ENCODE results near the gene DUS1L.

Gene DUS1L

DNA sequence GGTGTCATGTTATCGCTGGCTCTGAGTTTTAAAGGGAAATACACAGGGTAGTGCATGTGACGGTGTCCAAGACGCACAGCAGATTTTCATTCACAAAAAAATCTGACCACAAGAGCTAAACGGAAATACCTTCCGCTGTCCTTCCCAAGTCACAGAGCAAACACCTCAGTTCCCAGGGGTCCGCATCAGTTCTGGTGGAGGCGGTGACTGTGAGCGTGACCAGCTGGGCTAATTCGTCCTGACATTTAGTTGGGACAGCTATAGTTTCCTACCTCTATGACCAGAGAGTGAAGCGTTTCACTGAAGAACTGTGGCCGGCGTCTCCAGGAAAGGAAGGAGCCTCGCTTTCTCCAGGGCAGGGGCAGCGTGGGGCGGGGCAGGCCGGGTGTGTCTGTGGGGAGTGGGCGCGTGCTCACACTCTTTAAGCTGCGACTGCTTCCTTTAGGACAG lies 42.9 kb upstream of the DUS1L start:
- Histone ChIP-seq H3K9me3 (ENCODE audit: insufficient read depth, low read length, severe bottlenecking) (no peaks in the 10 kb centered on the region), H3K4me3 (ENCODE audit: low read depth in 1 of 2, low read length in 2 of 2) (no peak overlapping the region), H3K27ac (ENCODE audit: low read length) (no peak overlapping the region), H4K20me1 (ENCODE audit: insufficient read depth, low read length) (no peaks in the 10 kb centered on the region), H3K27me3 (ENCODE audit: insufficient read depth, low read length, poor library complexity) (no peaks in the 10 kb centered on the region), H3K4me2 (ENCODE audit: insufficient read depth, low read length) (no peak overlapping the region), H3K36me3 (ENCODE audit: insufficient read depth, low read length) (peaks cover 13% of the 10 kb centered on the region), H3K4me1 (ENCODE audit: insufficient read depth, low read length) (peaks cover 31% of the 10 kb centered on the region), H3K9ac (ENCODE audit: low read depth, low read length) (no peak overlapping the region), H2AFZ (ENCODE audit: low read depth, low read length) (no peak overlapping the region), H3K79me2 (ENCODE audit: insufficient read depth, low read length) (peaks cover 9% of the 10 kb centered on the region)
- DNase-seq: no peak
- no peak for ATAC-seq (ENCODE audit: insufficient read depth, low read depth)
- TF ChIP-seq, protein P1, sequence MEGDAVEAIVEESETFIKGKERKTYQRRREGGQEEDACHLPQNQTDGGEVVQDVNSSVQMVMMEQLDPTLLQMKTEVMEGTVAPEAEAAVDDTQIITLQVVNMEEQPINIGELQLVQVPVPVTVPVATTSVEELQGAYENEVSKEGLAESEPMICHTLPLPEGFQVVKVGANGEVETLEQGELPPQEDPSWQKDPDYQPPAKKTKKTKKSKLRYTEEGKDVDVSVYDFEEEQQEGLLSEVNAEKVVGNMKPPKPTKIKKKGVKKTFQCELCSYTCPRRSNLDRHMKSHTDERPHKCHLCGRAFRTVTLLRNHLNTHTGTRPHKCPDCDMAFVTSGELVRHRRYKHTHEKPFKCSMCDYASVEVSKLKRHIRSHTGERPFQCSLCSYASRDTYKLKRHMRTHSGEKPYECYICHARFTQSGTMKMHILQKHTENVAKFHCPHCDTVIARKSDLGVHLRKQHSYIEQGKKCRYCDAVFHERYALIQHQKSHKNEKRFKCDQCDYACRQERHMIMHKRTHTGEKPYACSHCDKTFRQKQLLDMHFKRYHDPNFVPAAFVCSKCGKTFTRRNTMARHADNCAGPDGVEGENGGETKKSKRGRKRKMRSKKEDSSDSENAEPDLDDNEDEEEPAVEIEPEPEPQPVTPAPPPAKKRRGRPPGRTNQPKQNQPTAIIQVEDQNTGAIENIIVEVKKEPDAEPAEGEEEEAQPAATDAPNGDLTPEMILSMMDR (IDR thresholded peaks at IDR 0.05; ENCODE audit: borderline replicate concordance, extremely low read depth, low read length, poor library complexity, severe bottlenecking): no peak
- TF ChIP-seq EZH2 (IDR thresholded peaks at IDR 0.05; ENCODE audit: borderline replicate concordance, low read depth, low read length, severe bottlenecking): no peak

DNA sequence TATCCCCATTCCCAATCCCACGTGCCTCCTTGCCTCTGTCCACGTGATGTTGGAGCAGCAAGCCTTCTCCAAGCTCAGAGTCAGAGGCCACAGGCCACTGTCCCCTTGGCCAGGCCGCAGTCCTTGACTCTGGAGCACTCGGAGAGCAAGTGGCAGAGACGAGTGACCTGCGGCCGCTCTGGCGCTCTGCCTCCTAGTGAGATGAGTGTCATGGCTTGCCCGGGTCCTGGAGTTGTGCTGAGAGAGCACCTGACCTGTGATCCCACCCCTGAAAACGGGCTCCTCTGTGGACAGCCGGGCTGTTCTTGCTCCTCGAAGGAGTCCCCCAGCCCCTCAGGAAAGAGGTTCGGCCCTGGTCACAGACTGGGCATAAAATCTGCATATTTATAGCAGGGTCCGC lies 42.4 kb upstream of the DUS1L start:
- H3K4me1 ChIP-seq (ENCODE audit: insufficient read depth, low read length): peaks cover 31% of the 10 kb centered on the region

DNA sequence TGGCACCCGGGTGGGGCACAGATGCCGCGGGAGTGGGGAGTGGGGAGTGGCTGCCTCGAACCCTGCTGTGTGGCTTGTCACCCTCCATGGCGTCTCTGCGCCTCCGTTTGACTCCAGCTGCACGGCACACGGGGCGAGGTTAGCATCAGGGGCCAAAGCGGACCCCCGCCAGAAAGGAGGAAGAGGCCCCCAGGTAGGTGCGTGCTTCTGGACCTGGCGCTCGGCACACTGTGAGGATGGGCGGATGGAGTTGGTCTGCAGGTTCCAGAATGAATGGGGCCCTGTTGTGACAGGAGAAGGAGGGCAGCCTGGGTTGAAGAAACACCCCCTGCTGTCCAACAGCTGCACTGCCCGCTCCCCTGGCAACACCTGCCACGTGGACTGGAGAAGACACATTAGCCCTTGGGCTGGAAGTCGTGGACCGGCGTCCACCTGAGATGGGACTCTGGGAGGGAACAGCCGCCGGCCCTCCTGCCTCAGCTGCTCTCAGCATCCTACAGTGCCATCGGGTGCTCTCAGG lies 41.8 kb upstream of the DUS1L start:
- Histone ChIP-seq H3K27me3 (ENCODE audit: insufficient read depth, low read length, poor library complexity) (no peaks in the 10 kb centered on the region), H3K4me3 (ENCODE audit: low read depth in 1 of 2, low read length in 2 of 2) (no peak overlapping the region; a peak in 1 of 4 replicates), H3K9me3 (ENCODE audit: insufficient read depth, low read length, severe bottlenecking) (no peaks in the 10 kb centered on the region), H3K79me2 (ENCODE audit: insufficient read depth, low read length) (peaks cover 9% of the 10 kb centered on the region), H3K4me2 (ENCODE audit: insufficient read depth, low read length) (peak overlapping the region; percentile 82), H3K9ac (ENCODE audit: low read depth, low read length) (peak overlapping the region; percentile 68), H3K27ac (ENCODE audit: low read length) (peak overlapping the region; percentile 89), H3K4me1 (ENCODE audit: insufficient read depth, low read length) (peaks cover 31% of the 10 kb centered on the region), H4K20me1 (ENCODE audit: insufficient read depth, low read length) (0 out of 2 replicates have a peak, but pooled peaks cover 3% of the 10 kb centered on the region), H3K36me3 (ENCODE audit: insufficient read depth, low read length) (peaks cover 6% of the 10 kb centered on the region; the same call in 1 of the 2 replicates), H2AFZ (ENCODE audit: low read depth, low read length) (no peak overlapping the region)
- DNase-seq (no peak), ATAC-seq (ENCODE audit: insufficient read depth, low read depth) (no peak)
- TF ChIP-seq, protein P1 (IDR thresholded peaks at IDR 0.05; ENCODE audit: borderline replicate concordance, extremely low read depth, low read length, poor library complexity, severe bottlenecking): peak; percentile 44
- no peak for TF ChIP-seq EZH2 (IDR thresholded peaks at IDR 0.05; ENCODE audit: borderline replicate concordance, low read depth, low read length, severe bottlenecking)

More for the DNA sequence above, 42.4 kb upstream of the DUS1L start:
- no peak for ATAC-seq (ENCODE audit: insufficient read depth, low read depth)
- no peaks in the 10 kb centered on the region for H3K9me3 ChIP-seq (ENCODE audit: insufficient read depth, low read length, severe bottlenecking)
- peaks cover 9% of the 10 kb centered on the region for H3K79me2 ChIP-seq (ENCODE audit: insufficient read depth, low read length)
- DNase-seq: no peak
- H3K4me2 ChIP-seq (ENCODE audit: insufficient read depth, low read length): no peak overlapping the region
- no peak overlapping the region for H3K4me3 ChIP-seq (ENCODE audit: low read depth in 1 of 2, low read length in 2 of 2)
- H2AFZ ChIP-seq (ENCODE audit: low read depth, low read length): no peak overlapping the region
- H3K27ac ChIP-seq (ENCODE audit: low read length): no peak overlapping the region
- H4K20me1 ChIP-seq (ENCODE audit: insufficient read depth, low read length): no peaks in the 10 kb centered on the region
- peaks cover 8% of the 10 kb centered on the region for H3K36me3 ChIP-seq (ENCODE audit: insufficient read depth, low read length)
- no peak for TF ChIP-seq EZH2 (IDR thresholded peaks at IDR 0.05; ENCODE audit: borderline replicate concordance, low read depth, low read length, severe bottlenecking)
- TF ChIP-seq, protein P1 (IDR thresholded peaks at IDR 0.05; ENCODE audit: borderline replicate concordance, extremely low read depth, low read length, poor library complexity, severe bottlenecking): no peak
- H3K27me3 ChIP-seq (ENCODE audit: insufficient read depth, low read length, poor library complexity): no peaks in the 10 kb centered on the region
- H3K9ac ChIP-seq (ENCODE audit: low read depth, low read length): no peak overlapping the region

Measured in DND-41 (cell line).